Iris pigment epithelial cell (primary cell): ENCODE data around the gene RPL23.

Experiments
- DNase-seq: peaks from one replicate; pipeline ENCODE4 v3.0.0-alpha.2; 2011; ENCODE audit warnings: low read depth

The RPL23 gene

DNA sequence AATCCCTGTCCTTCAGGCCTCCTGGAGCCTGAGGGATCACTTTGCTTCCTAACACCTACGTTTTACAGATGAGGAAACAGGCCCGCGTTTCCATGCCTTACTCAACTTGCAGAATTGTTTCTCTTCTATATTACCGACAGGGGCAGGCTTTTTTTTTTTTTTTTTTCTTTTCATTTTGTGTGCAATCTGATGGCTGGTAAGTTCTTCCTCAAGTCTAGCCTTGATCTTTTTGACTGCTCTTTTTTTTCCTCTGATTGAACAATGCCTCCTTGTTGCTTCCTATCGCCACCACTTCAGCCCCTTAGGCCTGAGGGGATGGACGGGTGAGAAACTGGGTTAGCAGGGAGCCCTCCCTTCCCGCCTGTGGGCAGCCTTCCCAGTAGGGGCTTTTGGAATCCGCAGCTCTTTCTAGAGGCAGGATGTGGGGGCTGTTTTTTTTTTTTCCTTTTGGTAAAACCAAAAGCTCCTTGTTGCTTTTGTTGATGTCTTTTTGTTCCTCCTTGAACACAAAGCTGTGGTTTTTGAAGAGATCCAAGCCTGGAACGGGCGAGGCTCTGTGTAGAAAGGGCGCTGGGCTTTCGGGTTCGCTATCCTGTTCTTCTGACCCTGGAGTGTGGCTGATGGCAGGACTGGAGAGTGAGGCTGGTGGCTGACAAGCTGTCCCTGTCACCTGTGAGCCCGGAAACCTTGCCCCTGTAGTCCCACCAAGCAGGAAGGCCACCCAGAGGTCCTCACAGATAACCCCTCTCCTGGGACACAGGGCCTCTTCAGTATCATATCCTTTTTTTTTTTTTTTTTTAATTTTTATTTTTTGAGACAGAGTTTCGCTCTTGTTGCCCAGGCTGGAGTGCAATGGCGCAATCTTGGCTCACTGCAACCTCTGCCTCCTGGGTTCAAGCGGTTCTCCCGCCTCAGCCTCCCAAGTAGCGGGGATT, 30.3 kb upstream of the RPL23 start:
- peak; percentile 58 for DNase-seq

- DNase-seq, result no peak
These were observed 29.3 kb upstream of the RPL23 start for GRCh38 chr17:38882870-38883269.

GRCh38 chr17:38881600-38882191, 28.2 kb upstream of the RPL23 start:
- peak; percentile 71 for DNase-seq

- DNase-seq, result peak; percentile 80
These were observed 26.6 kb upstream of the RPL23 start for GRCh38 chr17:38879878-38880665.

DNA sequence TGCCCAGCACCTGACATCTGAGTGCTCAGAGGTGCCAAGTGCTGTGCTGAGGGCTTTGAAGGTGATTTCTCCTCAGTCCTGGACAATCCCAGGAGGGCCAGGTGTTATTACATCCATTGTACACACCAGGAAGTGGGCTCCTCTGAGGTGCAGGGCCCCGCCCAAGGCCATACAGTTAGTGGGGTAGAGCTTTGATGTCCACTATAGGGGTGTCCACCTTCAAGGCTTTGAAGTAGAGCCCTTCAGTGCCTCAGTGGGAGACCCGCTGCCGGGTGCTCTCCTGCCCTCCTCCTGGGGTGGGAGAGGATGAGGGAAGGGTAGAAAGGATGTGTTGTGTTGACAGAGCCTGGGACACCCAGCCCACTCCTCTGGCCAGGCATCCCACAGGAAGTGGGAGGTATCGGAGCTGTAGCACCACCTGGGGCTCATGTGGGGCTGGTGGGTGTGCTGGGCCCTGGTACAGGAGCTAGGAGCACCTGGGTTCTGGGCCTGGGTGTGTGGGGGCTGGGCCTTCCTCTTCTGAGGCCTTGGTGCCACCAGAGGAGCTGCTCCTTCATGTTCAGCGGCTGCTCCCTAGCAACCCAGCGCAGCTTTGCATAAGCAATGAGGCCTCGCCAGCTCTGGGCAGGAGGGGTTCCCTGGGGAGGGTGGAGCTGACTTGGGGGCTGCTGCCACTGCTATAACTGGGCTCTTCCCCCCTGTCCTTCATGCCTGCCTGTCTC, 23.8 kb upstream of the RPL23 start:
- no peak for DNase-seq

- no peak for DNase-seq
These were observed 22.1 kb upstream of the RPL23 start for GRCh38 chr17:38875477-38876075.

DNA sequence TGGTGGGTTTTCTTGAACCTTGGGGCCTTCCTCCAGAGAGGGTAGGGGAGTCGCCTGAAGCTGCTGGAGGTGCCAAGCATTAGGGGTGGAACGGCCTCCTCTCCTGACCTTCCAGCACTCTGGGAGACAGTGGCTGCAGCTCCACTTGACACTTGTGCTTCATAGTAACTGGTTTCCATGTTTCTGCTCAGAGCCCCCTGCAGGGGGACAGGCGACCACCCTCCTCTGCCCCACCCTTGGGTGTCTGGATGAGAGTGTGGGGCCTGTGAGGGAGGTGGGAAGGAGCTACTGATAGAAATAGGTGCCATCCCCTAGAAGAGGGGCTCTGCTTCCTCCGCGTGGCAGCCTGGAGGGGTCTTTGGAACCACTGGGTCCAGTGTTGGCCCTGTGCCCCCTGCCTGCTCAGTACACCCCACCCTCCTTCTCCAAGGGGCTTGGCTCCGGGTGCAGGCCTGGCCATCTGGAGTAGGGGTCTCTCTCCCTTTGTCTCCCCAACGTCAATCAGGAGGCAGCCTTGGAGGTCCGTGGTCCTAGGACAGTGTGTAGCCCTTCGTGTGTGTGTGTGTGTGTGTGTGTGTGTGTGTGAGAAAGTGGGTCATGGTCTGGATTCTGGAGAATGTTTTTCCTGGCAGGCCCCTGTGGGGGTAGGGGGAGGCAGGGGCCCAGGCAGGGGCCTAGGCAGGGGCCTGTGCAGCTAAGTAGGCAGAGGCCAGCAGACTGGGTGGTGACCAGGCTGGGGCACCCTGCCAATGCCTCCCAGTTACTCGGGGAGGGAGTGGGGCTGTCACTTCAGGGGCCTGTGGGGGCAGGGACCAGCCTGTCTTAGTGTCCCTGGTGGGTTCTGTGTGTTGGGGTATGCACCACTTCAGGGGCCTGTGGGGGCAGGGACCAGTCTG, 21.2 kb upstream of the RPL23 start:
- DNase-seq, result no peak

DNA sequence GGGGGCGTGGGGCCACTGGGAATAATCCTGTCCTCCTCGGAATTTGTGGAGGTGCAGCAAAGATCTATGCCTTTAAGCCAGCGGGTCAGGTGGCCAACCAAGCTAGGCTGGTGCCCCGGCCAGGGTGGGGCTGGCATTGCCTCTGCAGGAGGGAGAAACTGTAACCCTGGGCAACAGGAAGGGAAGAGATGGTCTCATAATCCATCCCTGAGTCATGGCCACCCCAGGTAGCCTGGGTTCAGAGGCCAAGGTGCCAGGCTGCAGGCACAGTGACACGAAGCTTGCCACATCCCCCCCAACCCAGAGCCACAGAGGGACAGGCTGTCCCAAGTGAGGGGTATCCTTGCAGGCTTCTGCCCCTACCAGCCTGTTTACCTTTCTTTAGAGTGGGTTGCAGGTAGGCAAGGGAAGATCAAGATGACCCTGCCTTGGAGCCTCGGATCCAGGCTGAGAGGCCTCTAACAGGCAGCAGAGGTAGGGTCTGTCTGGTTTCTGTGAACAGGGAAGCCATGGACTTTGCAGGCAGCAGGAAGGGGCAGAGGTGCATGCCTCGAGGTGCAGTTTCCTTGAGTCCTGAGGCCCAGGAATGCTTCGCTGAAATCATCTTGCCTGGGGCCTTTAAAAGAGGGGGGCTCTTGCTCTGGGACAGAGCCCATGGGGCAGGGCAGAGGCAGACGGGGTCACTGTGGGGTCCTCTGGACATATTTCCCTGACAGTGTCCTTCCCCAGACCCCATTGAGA, 20.3 kb upstream of the RPL23 start:
- DNase-seq, result no peak

- DNase-seq, result no peak
These were observed 19.3 kb upstream of the RPL23 start for GRCh38 chr17:38872671-38873385.

- no peak for DNase-seq
These were observed 18.5 kb upstream of the RPL23 start for GRCh38 chr17:38872027-38872511.

- DNase-seq, result peak; percentile 85
These were observed 17.9 kb upstream of the RPL23 start for GRCh38 chr17:38871247-38872015.

GRCh38 chr17:38870259-38871165, 17.0 kb upstream of the RPL23 start:
- DNase-seq, result peak; percentile 70

- peak; percentile 89 for DNase-seq
These were observed 16.2 kb upstream of the RPL23 start, which contains the start of gene LASP1 for GRCh38 chr17:38869526-38870258. Gene LASP1 (plus strand): TSS chr17:38870058. CDS start chr17:38870190, 132 bp downstream.

DNA sequence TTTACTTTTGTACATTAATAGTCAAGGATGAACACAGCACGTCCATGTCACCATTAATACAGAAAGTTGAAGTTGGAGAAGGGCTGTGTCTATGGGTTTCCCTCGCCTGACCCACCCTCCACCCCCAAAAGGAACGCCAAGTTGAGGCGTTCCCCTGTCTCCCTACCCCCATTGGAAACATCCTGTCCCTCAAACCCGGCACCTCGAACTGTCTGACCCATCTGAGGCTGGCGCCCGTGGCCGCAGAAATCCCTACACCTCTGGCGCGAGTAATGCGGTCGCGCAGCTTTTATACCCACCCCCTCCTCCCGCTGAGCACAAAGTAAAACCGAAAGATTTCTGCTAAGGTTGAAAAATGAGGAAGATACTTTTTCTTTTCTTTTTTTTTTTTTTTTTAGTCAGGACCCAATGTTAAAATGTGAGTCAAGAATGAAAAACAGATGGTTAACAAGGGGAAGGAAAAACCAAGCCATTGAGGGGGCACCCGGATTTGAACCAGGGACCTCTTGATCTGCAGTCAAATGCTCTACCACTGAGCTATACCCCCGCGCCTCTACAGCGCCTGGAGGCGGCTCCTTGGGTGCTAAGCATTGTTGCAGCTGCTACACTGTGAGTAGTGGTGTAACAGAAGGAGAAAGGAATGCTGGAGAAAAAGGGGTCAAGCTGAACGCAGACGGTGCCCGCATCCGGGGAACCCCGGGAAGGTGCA, 15.4 kb upstream of the RPL23 start:
- peak; percentile 88 for DNase-seq

- DNase-seq, result peak; percentile 65
These were observed 14.7 kb upstream of the RPL23 start for GRCh38 chr17:38867968-38868816.
